ENCODE results near the gene GNG2. TPM values are rescaled to one million over a fixed set of nuclear protein-coding genes. Genes with fewer than 3 reads are reported as not detected.

GNG2 gene
- total and polyA plus RNA-seq, 10 donors = 23.6 to 180 (median 99.1) TPM

DNA sequence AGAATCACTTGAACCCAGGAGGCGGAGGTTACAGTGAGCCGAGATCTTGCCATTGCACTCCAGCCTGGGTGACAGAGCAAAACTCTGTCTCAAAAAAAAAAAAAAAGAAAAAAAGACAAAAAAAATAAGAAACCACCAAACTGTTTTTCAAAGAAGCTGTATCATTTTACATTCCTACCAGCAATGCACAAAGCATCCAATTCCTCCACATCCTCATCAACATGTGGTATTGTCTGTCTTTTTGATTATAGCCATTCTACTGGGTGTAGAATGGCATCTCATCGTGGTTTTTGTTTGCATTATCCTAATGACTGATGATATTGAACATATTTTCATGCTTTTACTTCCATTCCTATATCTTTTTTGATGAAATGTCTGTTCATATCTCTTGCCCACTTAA lies 36.2 kb upstream of the GNG2 start:
- TF ChIP-seq POLR2AphosphoS5 (IDR thresholded peaks at IDR 0.05) (no peak), CTCF (IDR thresholded peaks at IDR 0.05 in 8 of 11, conservative IDR thresholded peaks at IDR 0.05 in 3 of 11) (no peak), POLR2A (IDR thresholded peaks at IDR 0.05) (no peak)
- no peak overlapping the region for H3K27ac ChIP-seq
- H3K4me1 ChIP-seq = peaks cover 6 to 18% (median 11%) of the 10 kb centered on the region in 6 donors
- DNase-seq = no peak
- WGBS, 5 donors = 83 to 93% (median 89%) methylated on average over 3 of the region's 3 CpGs
- no peaks in the 10 kb centered on the region for H3K36me3 ChIP-seq
- intact Hi-C loops (cut with DNase I; ENCODE audit: low total_unique reads) = no loop called here
- H3K27me3 ChIP-seq (replicated peaks in 1 of 7) = peaks cover 0 to 11% (median 0%) of the 10 kb centered on the region in 7 donors
- H3K4me3 ChIP-seq = no peak overlapping the region
- H3K9me3 ChIP-seq = no peaks in the 10 kb centered on the region

GRCh38 chr14:51825926-51826325 lies 34.5 kb upstream of the GNG2 start:
- H3K36me3 ChIP-seq = no peaks in the 10 kb centered on the region
- peaks cover 6 to 18% (median 11%) of the 10 kb centered on the region in 6 donors for H3K4me1 ChIP-seq
- no peak for DNase-seq
- H3K27ac ChIP-seq = no peak overlapping the region
- intact Hi-C loops (cut with DNase I; ENCODE audit: low total_unique reads) = no loop called here
- TF ChIP-seq CTCF (IDR thresholded peaks at IDR 0.05 in 8 of 11, conservative IDR thresholded peaks at IDR 0.05 in 3 of 11) (no peak), POLR2AphosphoS5 (IDR thresholded peaks at IDR 0.05) (no peak), POLR2A (IDR thresholded peaks at IDR 0.05) (no peak)
- H3K9me3 ChIP-seq = no peaks in the 10 kb centered on the region
- WGBS, 5 donors = 86 to 96% (median 94%) methylated on average over 1 of the region's 1 CpG
- H3K4me3 ChIP-seq = no peak overlapping the region
- H3K27me3 ChIP-seq (replicated peaks in 1 of 7) = peaks cover 0 to 11% (median 0%) of the 10 kb centered on the region in 7 donors

GRCh38 chr14:51828017-51828797 lies 32.2 kb upstream of the GNG2 start:
- H3K27me3 ChIP-seq (replicated peaks in 1 of 7) = peaks cover 0 to 11% (median 0%) of the 10 kb centered on the region in 7 donors
- peak overlapping the region in 1 of 8 donors; percentile 38 for H3K27ac ChIP-seq
- peaks cover 0 to 11% (median 9%) of the 10 kb centered on the region in 8 donors for H3K9me3 ChIP-seq
- no peak overlapping the region for H3K4me3 ChIP-seq
- peak; percentile 90 for DNase-seq
- intact Hi-C loops (cut with DNase I; ENCODE audit: low total_unique reads) = no loop called here
- no peaks in the 10 kb centered on the region for H3K36me3 ChIP-seq
- 24 to 33% (median 29%) methylated on average over 8 of the region's 8 CpGs for WGBS, 5 donors
- TF ChIP-seq POLR2AphosphoS5 (IDR thresholded peaks at IDR 0.05) (peak; percentile 36 to 73 (median 69)), POLR2A (IDR thresholded peaks at IDR 0.05) (no peak)
- peaks cover 6 to 18% (median 11%) of the 10 kb centered on the region in 6 donors for H3K4me1 ChIP-seq

GRCh38 chr14:51834240-51834639 lies 26.2 kb upstream of the GNG2 start:
- no peaks in the 10 kb centered on the region for H3K27me3 ChIP-seq (replicated peaks in 1 of 7)
- 76 to 86% (median 84%) methylated on average over 6 to 8 of the region's 8 CpGs for WGBS, 5 donors
- no peak overlapping the region for H3K27ac ChIP-seq
- no peaks in the 10 kb centered on the region for H3K36me3 ChIP-seq
- peaks cover 0 to 11% (median 9%) of the 10 kb centered on the region in 8 donors for H3K9me3 ChIP-seq
- TF ChIP-seq POLR2AphosphoS5 (IDR thresholded peaks at IDR 0.05) = no peak
- TF ChIP-seq CTCF (IDR thresholded peaks at IDR 0.05 in 8 of 11, conservative IDR thresholded peaks at IDR 0.05 in 3 of 11) = no peak
- no peak for TF ChIP-seq POLR2A (IDR thresholded peaks at IDR 0.05)
- no peak for DNase-seq
- intact Hi-C loops (cut with DNase I; ENCODE audit: low total_unique reads) = no loop called here
- no peaks in the 10 kb centered on the region for H3K4me1 ChIP-seq
- H3K4me3 ChIP-seq = no peak overlapping the region
